Spleen (tissue), 11 donors: ENCODE data around the gene CTNNA2. TPM values are rescaled to one million over a fixed set of nuclear protein-coding genes. Genes with fewer than 3 reads are reported as not detected.

ENCODE experiments used
- DNase-seq: peaks from one replicate; pipeline ENCODE4 v3.0.0-alpha.2; 2020
- H3K27ac ChIP-seq, 8 donors: fragments of 200-600 bp; sonication (generic) in 7 of 8; 1 replicate in 4 of 8; 2 replicates in 4 of 8; pipeline versions ENCODE4 v1.5.0 to v1.8.0; 2016 to 2021; ENCODE audit warnings: inconsistent platforms in 4 of 8, mild to moderate bottlenecking in 4 of 8, moderate library complexity in 1 of 8
- H3K27me3 ChIP-seq, 7 donors: fragments of 200-600 bp; sonication (generic) in 6 of 7; replicated peaks in 1 of 7; 1 replicate in 4 of 7; 2 replicates in 3 of 7; pipeline versions ENCODE4 v1.5.0 to v1.8.0; 2016 to 2021; ENCODE audit warnings: inconsistent platforms in 3 of 7, mild to moderate bottlenecking in 1 of 7
- H3K36me3 ChIP-seq, 6 donors: fragments of 200-600 bp; sonication (generic) in 5 of 6; 1 replicate in 4 of 6; 2 replicates in 2 of 6; pipeline versions ENCODE4 v1.5.0 to v1.8.0; 2016 to 2021; ENCODE audit warnings: inconsistent platforms in 2 of 6
- H3K4me1 ChIP-seq, 6 donors: fragments of 200-600 bp; sonication (generic) in 5 of 6; 1 replicate in 3 of 6; 2 replicates in 3 of 6; pipeline versions ENCODE4 v1.5.0 to v1.8.0; 2016 to 2021; ENCODE audit warnings: inconsistent platforms in 3 of 6
- H3K4me3 ChIP-seq, 8 donors: fragments of 200-600 bp; sonication (generic) in 7 of 8; 1 replicate in 4 of 8; 2 replicates in 4 of 8; pipeline versions ENCODE4 v1.5.0 to v1.8.0; 2016 to 2021; ENCODE audit warnings: inconsistent platforms in 4 of 8, mild to moderate bottlenecking in 4 of 8, moderate library complexity in 2 of 8
- H3K9me3 ChIP-seq, 8 donors: fragments of 200-600 bp; sonication (generic) in 7 of 8; 1 replicate in 4 of 8; 2 replicates in 4 of 8; pipeline versions ENCODE4 v1.5.0 to v1.8.0; 2016 to 2021; ENCODE audit warnings: inconsistent platforms in 4 of 8
- POLR2A ChIP-seq, 3 donors: fragments of 450-650 bp; IDR thresholded peaks; one replicate each; pipeline ENCODE4 v1.5.1; 2017; ENCODE audit warnings: antibody characterized with exemption in 3 of 3, mild to moderate bottlenecking in 1 of 3
- POLR2AphosphoS5 ChIP-seq, 3 donors: sonication (generic); formaldehyde crosslinking; IDR thresholded peaks; one replicate each; pipeline ENCODE4 v1.5.1; 2017; ENCODE audit warnings: antibody characterized with exemption in 3 of 3
- WGBS, 5 donors: extraction: QIAGEN DNeasy Blood & Tissue Kit in 3 of 5; methylation state at CpG; one replicate each; pipeline versions ENCODE4 v1.1.5 to v1.1.7; 2013 to 2018; 5-methylcytosine and 5-hydroxymethylcytosine counted together
- intact Hi-C: fragments of 100-400 bp; cut with DNase I; formaldehyde crosslinking; loops from one replicate; pipeline ENCODE4 v1.15.0; 2023; ENCODE audit warnings: low total_unique reads
- polyA plus RNA-seq, 3 donors: library from polyadenylated mRNA; stranded (reverse); fragments of 200-250 nt; gene quantifications; one replicate each; pipeline ENCODE4 v1.2.1, GENCODE V29; 2013
- total RNA-seq, 7 donors: library from RNA; depleted of rRNA in 3 of 7; stranded (reverse); fragments of >200 nt in 3 of 7; fragmentation: NEBNext Ultra II Directional in 4 of 7; extraction: Animal tissue kit (Norgen Biotek cat#: 25700) in 4 of 7; gene quantifications; one replicate each; pipeline versions ENCODE4 v1.1.0 to v1.2.1, GENCODE V29; 2016 to 2021
- TF ChIP-seq, protein P1 (sequence below), 11 experiments: fragments of 200-600 bp in 7 of 11; fragments of 450-650 bp in 4 of 11; sonication (generic) in 4 of 11; IDR thresholded peaks in 8 of 11; conservative IDR thresholded peaks in 3 of 11; 1 replicate in 7 of 11; 2 replicates in 4 of 11; pipeline versions ENCODE4 v1.4.0 to v1.8.0; 2016 to 2021; ENCODE audit warnings: antibody characterized with exemption in 11 of 11, inconsistent platforms in 4 of 11, mild to moderate bottlenecking in 1 of 11
- donor health status: healthy with polysubstance abuse.
- donor health status: DM: no; HTN: no; CAD: no; lungs with moderate emphysema.
- donor health status: DM: no; HTN: no; CAD: no.
- donor health status: Bipolar disorder and iron deficiency.
- donor health status: healthy.
- donor health status: DM: no; HTN: no; CAD: no.
- donor health status: DM: yes; HTN: yes; CAD: no.

The CTNNA2 gene
- total and polyA plus RNA-seq, 10 donors = not detected

DNA sequence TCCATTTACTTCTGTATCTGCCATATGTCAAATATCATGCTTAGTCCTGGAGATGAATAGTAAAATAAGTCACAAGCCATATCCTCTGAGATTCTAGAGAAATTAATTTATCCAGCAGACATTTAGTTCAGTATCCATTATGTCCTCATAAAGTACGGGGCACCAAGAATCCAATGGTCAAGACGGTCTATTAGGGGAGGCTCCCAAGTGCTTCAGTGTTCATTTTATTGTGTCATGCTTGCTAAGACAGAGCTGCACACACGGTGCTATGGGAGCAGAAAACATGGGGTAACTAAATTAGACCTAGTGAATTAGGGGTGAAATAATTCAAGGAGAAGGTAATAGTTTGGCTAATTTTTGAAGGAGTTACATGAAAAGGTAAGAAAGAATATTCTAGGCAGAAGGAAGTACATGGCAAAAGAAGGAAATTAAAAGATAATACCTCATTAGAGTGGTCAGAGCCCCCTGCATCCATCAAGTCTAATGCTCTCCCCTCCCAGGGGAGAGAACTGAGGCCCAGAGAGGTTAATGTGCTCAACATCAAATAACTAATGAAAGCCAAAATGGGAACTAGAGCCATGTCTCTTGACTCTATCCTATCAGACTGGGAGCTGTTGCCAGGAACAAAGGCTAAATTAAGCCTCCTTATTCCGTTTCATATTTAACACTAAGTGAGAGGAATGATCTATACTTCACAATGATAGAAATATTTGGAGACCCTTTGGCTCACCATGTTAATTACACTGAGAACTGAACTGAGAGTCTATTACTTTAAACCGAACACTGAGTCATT lies 433.0 kb downstream of the CTNNA2 start:
- peaks cover 0 to 7% (median 0%) of the 10 kb centered on the region in 7 donors for H3K27me3 ChIP-seq
- H3K9me3 ChIP-seq = no peaks in the 10 kb centered on the region
- H3K4me3 ChIP-seq = no peak overlapping the region
- no peak for TF ChIP-seq POLR2A (IDR thresholded peaks at IDR 0.05)
- TF ChIP-seq, protein P1, sequence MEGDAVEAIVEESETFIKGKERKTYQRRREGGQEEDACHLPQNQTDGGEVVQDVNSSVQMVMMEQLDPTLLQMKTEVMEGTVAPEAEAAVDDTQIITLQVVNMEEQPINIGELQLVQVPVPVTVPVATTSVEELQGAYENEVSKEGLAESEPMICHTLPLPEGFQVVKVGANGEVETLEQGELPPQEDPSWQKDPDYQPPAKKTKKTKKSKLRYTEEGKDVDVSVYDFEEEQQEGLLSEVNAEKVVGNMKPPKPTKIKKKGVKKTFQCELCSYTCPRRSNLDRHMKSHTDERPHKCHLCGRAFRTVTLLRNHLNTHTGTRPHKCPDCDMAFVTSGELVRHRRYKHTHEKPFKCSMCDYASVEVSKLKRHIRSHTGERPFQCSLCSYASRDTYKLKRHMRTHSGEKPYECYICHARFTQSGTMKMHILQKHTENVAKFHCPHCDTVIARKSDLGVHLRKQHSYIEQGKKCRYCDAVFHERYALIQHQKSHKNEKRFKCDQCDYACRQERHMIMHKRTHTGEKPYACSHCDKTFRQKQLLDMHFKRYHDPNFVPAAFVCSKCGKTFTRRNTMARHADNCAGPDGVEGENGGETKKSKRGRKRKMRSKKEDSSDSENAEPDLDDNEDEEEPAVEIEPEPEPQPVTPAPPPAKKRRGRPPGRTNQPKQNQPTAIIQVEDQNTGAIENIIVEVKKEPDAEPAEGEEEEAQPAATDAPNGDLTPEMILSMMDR (IDR thresholded peaks at IDR 0.05 in 8 of 11, conservative IDR thresholded peaks at IDR 0.05 in 3 of 11) = no peak
- no peak for TF ChIP-seq POLR2AphosphoS5 (IDR thresholded peaks at IDR 0.05)
- no peak for DNase-seq
- H3K27ac ChIP-seq = no peak overlapping the region
- no peaks in the 10 kb centered on the region for H3K36me3 ChIP-seq
- intact Hi-C loops = no loop called here
- H3K4me1 ChIP-seq = no peaks in the 10 kb centered on the region
- WGBS, 5 donors = 63 to 77% (median 72%) methylated on average over 5 of the region's 5 CpGs

DNA sequence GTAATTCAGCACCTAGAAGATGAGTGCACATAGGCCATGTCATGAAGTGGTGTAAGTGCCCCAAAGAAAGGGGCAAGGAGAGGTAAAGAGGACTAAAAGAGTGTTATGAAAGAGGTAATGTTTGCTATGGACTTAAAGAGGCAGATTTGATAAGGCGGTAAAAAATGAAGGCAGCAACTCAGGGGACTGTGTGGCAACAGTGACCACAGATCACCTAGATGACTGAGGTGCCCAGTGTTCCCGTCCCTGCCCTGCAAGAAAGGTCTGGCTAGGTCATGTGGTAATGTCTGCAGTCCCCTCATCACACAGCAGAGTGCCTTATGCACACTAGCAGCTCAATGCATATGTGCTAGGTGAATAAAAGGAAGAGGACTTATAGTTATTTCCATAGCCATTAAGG lies 434.9 kb downstream of the CTNNA2 start:
- 50 to 79% (median 73%) methylated on average over 2 of the region's 2 CpGs for WGBS, 5 donors
- H3K36me3 ChIP-seq = no peaks in the 10 kb centered on the region
- intact Hi-C loops = no loop called here
- no peak for TF ChIP-seq POLR2AphosphoS5 (IDR thresholded peaks at IDR 0.05)
- no peak for TF ChIP-seq POLR2A (IDR thresholded peaks at IDR 0.05)
- TF ChIP-seq, protein P1 (IDR thresholded peaks at IDR 0.05 in 8 of 11, conservative IDR thresholded peaks at IDR 0.05 in 3 of 11) = no peak
- no peaks in the 10 kb centered on the region for H3K4me1 ChIP-seq
- H3K27me3 ChIP-seq = peaks cover 0 to 4% (median 0%) of the 10 kb centered on the region in 7 donors
- no peak overlapping the region for H3K27ac ChIP-seq
- no peak overlapping the region for H3K4me3 ChIP-seq
- DNase-seq = no peak
- H3K9me3 ChIP-seq = no peaks in the 10 kb centered on the region

DNA sequence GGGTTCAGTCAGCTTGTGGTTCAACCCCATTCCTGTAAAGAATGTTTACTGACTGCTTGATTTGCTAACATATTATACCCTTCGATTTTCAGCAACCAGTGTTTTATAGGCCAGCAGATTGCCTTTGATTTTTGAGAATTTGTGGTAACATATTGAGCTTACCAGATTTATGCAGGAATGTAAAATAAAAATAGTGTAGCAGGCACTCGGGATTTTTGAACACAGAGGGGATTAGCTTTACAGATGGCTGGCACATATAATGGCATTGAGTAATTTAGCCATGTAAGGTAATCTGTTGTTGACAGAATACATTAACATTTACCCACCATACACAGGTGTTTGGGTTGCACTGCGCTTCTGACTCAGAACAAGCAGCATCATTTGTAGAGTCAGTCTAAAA lies 437.7 kb downstream of the CTNNA2 start:
- Histone ChIP-seq H3K36me3 (no peaks in the 10 kb centered on the region), H3K27ac (no peak overlapping the region), H3K4me1 (no peaks in the 10 kb centered on the region), H3K4me3 (no peak overlapping the region), H3K27me3 (no peaks in the 10 kb centered on the region), H3K9me3 (no peaks in the 10 kb centered on the region)
- 73 to 88% (median 79%) methylated on average over 3 of the region's 3 CpGs for WGBS, 5 donors
- DNase-seq = no peak
- TF ChIP-seq POLR2AphosphoS5 (IDR thresholded peaks at IDR 0.05) = no peak
- TF ChIP-seq, protein P1 (IDR thresholded peaks at IDR 0.05 in 8 of 11, conservative IDR thresholded peaks at IDR 0.05 in 3 of 11) = no peak
- intact Hi-C loops = no loop called here

DNA sequence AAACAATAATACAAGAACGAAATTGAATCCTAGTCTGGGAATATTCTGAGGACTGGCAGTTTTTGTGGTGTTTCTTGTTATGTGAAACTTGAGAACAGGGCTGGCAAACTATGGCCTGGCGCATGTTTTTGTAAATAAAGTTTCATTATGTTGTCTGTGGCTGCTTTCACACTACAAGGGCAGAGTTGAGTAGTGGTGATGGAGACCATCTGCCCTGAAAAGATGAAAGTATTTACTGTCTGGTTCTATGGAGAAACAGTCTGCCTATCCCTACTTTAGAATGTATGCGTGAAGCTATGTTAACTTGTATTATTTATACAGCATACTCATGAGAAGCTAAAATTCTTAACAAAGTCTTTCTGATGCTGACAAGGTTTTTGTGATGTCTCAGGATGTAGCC lies 439.8 kb downstream of the CTNNA2 start:
- no peak for TF ChIP-seq POLR2AphosphoS5 (IDR thresholded peaks at IDR 0.05)
- TF ChIP-seq, protein P1 (IDR thresholded peaks at IDR 0.05 in 8 of 11, conservative IDR thresholded peaks at IDR 0.05 in 3 of 11) = no peak
- no peak for TF ChIP-seq POLR2A (IDR thresholded peaks at IDR 0.05)
- Histone ChIP-seq H3K27ac (no peak overlapping the region), H3K4me3 (no peak overlapping the region), H3K27me3 (no peaks in the 10 kb centered on the region), H3K9me3 (no peaks in the 10 kb centered on the region), H3K4me1 (no peaks in the 10 kb centered on the region), H3K36me3 (no peaks in the 10 kb centered on the region)
- WGBS, 5 donors = 66 to 72% (median 70%) methylated on average over 3 of the region's 3 CpGs
- intact Hi-C loops = no loop called here
- no peak for DNase-seq
